GM23248 (cell line): Measurements from ENCODE around the gene TMEM259. TPM values are rescaled to one million over a fixed set of nuclear protein-coding genes. Genes with fewer than 3 reads are reported as not detected.

Experiments
- DNase-seq: peaks from one replicate; pipeline ENCODE4 v3.0.0-alpha.2; 2015
- H2AFZ ChIP-seq: fragments of 200-600 bp; sonication (generic); 2 replicates; pipeline ENCODE4 v1.6.1; 2016; ENCODE audit warnings: antibody characterized with exemption
- H3F3A ChIP-seq: fragments of 200-600 bp; sonication (generic); 2 replicates; pipeline ENCODE4 v1.6.1; 2016; ENCODE audit warnings: mild to moderate bottlenecking, antibody characterized with exemption, mixed run types; ENCODE audit not compliant: insufficient read depth
- H3K27ac ChIP-seq: fragments of 200-600 bp; sonication (generic); 2 replicates; pipeline ENCODE4 v1.5.1; 2016; ENCODE audit warnings: mild to moderate bottlenecking
- H3K27me3 ChIP-seq: fragments of 200-600 bp; sonication (generic); replicated peaks from 2 replicates; pipeline ENCODE4 v1.6.1; 2016; ENCODE audit warnings: mild to moderate bottlenecking; ENCODE audit not compliant: insufficient read depth
- H3K36me3 ChIP-seq: fragments of 200-600 bp; sonication (generic); 2 replicates; pipeline ENCODE4 v1.6.1; 2016; ENCODE audit warnings: low read depth, mild to moderate bottlenecking
- H3K4me1 ChIP-seq: fragments of 200-600 bp; sonication (generic); 2 replicates; pipeline ENCODE4 v1.6.1; 2016; ENCODE audit warnings: mild to moderate bottlenecking; ENCODE audit not compliant: insufficient read depth
- H3K4me2 ChIP-seq: fragments of 200-600 bp; sonication (generic); one replicate; pipeline ENCODE4 v1.6.1; 2016; ENCODE audit warnings: mild to moderate bottlenecking; ENCODE audit not compliant: unreplicated experiment
- H3K4me3 ChIP-seq: fragments of 200-600 bp; sonication (generic); 2 replicates; pipeline ENCODE4 v1.5.1; 2016; ENCODE audit warnings: mild to moderate bottlenecking
- H3K79me2 ChIP-seq: fragments of 200-600 bp; sonication (generic); 2 replicates; pipeline ENCODE4 v1.6.1; 2016; ENCODE audit warnings: mild to moderate bottlenecking; ENCODE audit not compliant: insufficient read depth
- H3K9ac ChIP-seq: fragments of 200-600 bp; sonication (generic); 2 replicates; pipeline ENCODE4 v1.6.1; 2016; ENCODE audit warnings: mild to moderate bottlenecking
- H3K9me2 ChIP-seq: fragments of 200-600 bp; sonication (generic); 2 replicates; pipeline ENCODE4 v1.6.1; 2016; ENCODE audit warnings: mixed run types, mild to moderate bottlenecking, moderate library complexity; ENCODE audit not compliant: insufficient read depth
- H3K9me3 ChIP-seq: fragments of 200-600 bp; sonication (generic); one replicate; pipeline ENCODE4 v1.6.1; 2017; ENCODE audit warnings: low read depth
- H4K20me1 ChIP-seq: fragments of 200-600 bp; sonication (generic); 2 replicates; pipeline ENCODE4 v1.6.0; 2016; ENCODE audit not compliant: insufficient read depth
- EZH2 ChIP-seq: fragments of 200-600 bp; sonication (generic); IDR thresholded peaks from 2 replicates; pipeline ENCODE4 v1.6.1; 2018; ENCODE audit warnings: antibody characterized with exemption, mild to moderate bottlenecking; ENCODE audit not compliant: insufficient read depth, poor library complexity, severe bottlenecking
- EZH2phosphoT487 ChIP-seq: fragments of 200-600 bp; sonication (generic); IDR thresholded peaks from 2 replicates; pipeline ENCODE4 v1.6.1; 2018; ENCODE audit warnings: antibody characterized with exemption, moderate library complexity, mild to moderate bottlenecking, low read depth; ENCODE audit not compliant: insufficient read depth
- WGBS, 2 experiments: methylation state at CpG; one replicate each; pipeline ENCODE4 v1.1.6; 2015 to 2017; ENCODE audit warnings: low lambda C conversion rate in 2 of 2, low coverage in 1 of 2; ENCODE audit errors: missing lambda C conversion rate in 2 of 2; 5-methylcytosine and 5-hydroxymethylcytosine counted together
- in situ Hi-C: fragments of 300-500 bp; cut with MboI; formaldehyde crosslinking; loops from 2 replicates; pipeline ENCODE4 v1.15.0; 2020
- polyA plus RNA-seq: library from polyadenylated mRNA; unstranded; fragments of >200 nt; fragmentation: Nextera tagmentation; extraction: Ambion mirVana; gene quantifications from 2 replicates; pipeline ENCODE4 v1.2.1, GENCODE V29; 2016
- total RNA-seq: library from RNA; depleted of rRNA; stranded (reverse); fragments of >200 nt; shearing (Covaris generic); gene quantifications from 2 replicates; pipeline ENCODE4 v1.2.3, GENCODE V29; 2014

TMEM259 gene
- total and polyA plus RNA-seq, 2 experiments from 2014 or later: 79.7 to 132 TPM

- Histone ChIP-seq H3K9me3 (no peaks in the 10 kb centered on the region), H3K79me2 (no peaks in the 10 kb centered on the region), H3K36me3 (no peaks in the 10 kb centered on the region), H3K9me2 (no peaks in the 10 kb centered on the region), H3K9ac (no peak overlapping the region), H3K27ac (no peak overlapping the region), H3F3A (no peaks in the 10 kb centered on the region), H4K20me1 (no peaks in the 10 kb centered on the region), H2AFZ (no peak overlapping the region), H3K4me2 (no peak overlapping the region), H3K4me1 (no peaks in the 10 kb centered on the region), H3K4me3 (no peak overlapping the region), H3K27me3 (no peaks in the 10 kb centered on the region)
- 77 to 89% methylated on average over 27 to 30 of the region's 33 CpGs for WGBS, 2 experiments
- in situ Hi-C loops: no loop called here
- no peak for DNase-seq
- no peak for TF ChIP-seq EZH2phosphoT487
- no peak for TF ChIP-seq EZH2
Observed at GRCh38 chr19:1046117-1046626, 25.2 kb upstream of the TMEM259 start.

- DNase-seq: peak; percentile 59
- H3K9me3 ChIP-seq: no peaks in the 10 kb centered on the region
- WGBS, 2 experiments: 49 to 58% methylated on average over 7 to 10 of the region's 10 CpGs
- no peak overlapping the region for H3K4me2 ChIP-seq
- no peaks in the 10 kb centered on the region for H3K9me2 ChIP-seq
- no peak overlapping the region for H2AFZ ChIP-seq
- H3K27me3 ChIP-seq: no peaks in the 10 kb centered on the region
- H3K27ac ChIP-seq: no peak overlapping the region
- H3K36me3 ChIP-seq: no peaks in the 10 kb centered on the region
- TF ChIP-seq EZH2 (no peak), EZH2phosphoT487 (no peak)
- H3K4me1 ChIP-seq: no peaks in the 10 kb centered on the region; the same call in 1 of the 2 replicates
- peaks cover 6% of the 10 kb centered on the region; the same call in 1 of the 2 replicates for H3F3A ChIP-seq
- no peaks in the 10 kb centered on the region for H3K79me2 ChIP-seq
- H4K20me1 ChIP-seq: no peaks in the 10 kb centered on the region
- no peak overlapping the region for H3K4me3 ChIP-seq
- in situ Hi-C loops: no loop called here
- H3K9ac ChIP-seq: no peak overlapping the region
Observed at GRCh38 chr19:1045247-1045603, 24.3 kb upstream of the TMEM259 start.

GRCh38 chr19:1042689-1043511 lies 22.0 kb upstream of the TMEM259 start:
- H3K9ac ChIP-seq: no peak overlapping the region
- WGBS, 2 experiments: 42 to 45% methylated on average over 21 to 22 of the region's 23 CpGs
- TF ChIP-seq EZH2 (no peak), EZH2phosphoT487 (no peak)
- H3K4me2 ChIP-seq: no peak overlapping the region
- no peak overlapping the region for H2AFZ ChIP-seq
- peaks cover 23% of the 10 kb centered on the region for H3F3A ChIP-seq
- in situ Hi-C loops: no loop called here
- no peaks in the 10 kb centered on the region for H3K27me3 ChIP-seq
- no peaks in the 10 kb centered on the region for H4K20me1 ChIP-seq
- no peaks in the 10 kb centered on the region for H3K79me2 ChIP-seq
- H3K36me3 ChIP-seq: no peaks in the 10 kb centered on the region; the same call in 1 of the 2 replicates
- H3K27ac ChIP-seq: no peak overlapping the region
- DNase-seq: no peak
- H3K9me2 ChIP-seq: no peaks in the 10 kb centered on the region
- no peaks in the 10 kb centered on the region; the same call in 1 of the 2 replicates for H3K4me1 ChIP-seq
- no peak overlapping the region for H3K4me3 ChIP-seq
- no peaks in the 10 kb centered on the region for H3K9me3 ChIP-seq

GRCh38 chr19:1041835-1042685 lies 21.1 kb upstream of the TMEM259 start:
- no peak overlapping the region for H3K4me3 ChIP-seq
- no peaks in the 10 kb centered on the region for H3K27me3 ChIP-seq

More at GRCh38 chr19:1041835-1042685, 21.1 kb upstream of the TMEM259 start:
- Histone ChIP-seq H3K27ac (no peak overlapping the region), H3K36me3 (no peaks in the 10 kb centered on the region; the same call in 1 of the 2 replicates), H3K4me2 (no peak overlapping the region), H3F3A (peaks cover 30% of the 10 kb centered on the region), H3K9me2 (no peaks in the 10 kb centered on the region), H3K9me3 (no peaks in the 10 kb centered on the region), H3K4me1 (no peaks in the 10 kb centered on the region; the same call in 1 of the 2 replicates), H3K79me2 (no peaks in the 10 kb centered on the region), H4K20me1 (no peaks in the 10 kb centered on the region), H2AFZ (no peak overlapping the region), H3K9ac (no peak overlapping the region)
- in situ Hi-C loops: no loop called here
- peak; percentile 57 for DNase-seq
- WGBS, 2 experiments: 27 to 28% methylated on average over 31 to 39 of the region's 43 CpGs
- TF ChIP-seq EZH2phosphoT487 (no peak), EZH2 (no peak)
